ENCODE measurements around the gene HGFAC.

GRCh38 chr4:3476341-3476747 is 34.6 kb downstream of the HGFAC start:
- TF ChIP-seq CTCF (IDR thresholded peaks at IDR 0.05) (no peak), POLR2A (IDR thresholded peaks at IDR 0.05) (no peak), POLR2AphosphoS5 (IDR thresholded peaks at IDR 0.05; ENCODE audit: insufficient read depth in 1 of 2, low read depth in 1 of 2) (no peak)
